Effector memory CD4-positive, alpha-beta T cell (primary cell): ENCODE data around the gene NUP210L.

Experiments used
- DNase-seq, 3 donors: peaks; one replicate each; pipeline ENCODE4 v3.0.0-alpha.2; 2020
- H3K27ac ChIP-seq: 2 replicates; pipeline ENCODE4 v1.7.0; 2013; ENCODE audit warnings: mild to moderate bottlenecking, low read length, moderate library complexity; ENCODE audit not compliant: insufficient read depth, poor library complexity, severe bottlenecking
- H3K27me3 ChIP-seq: replicated peaks from 2 replicates; pipeline ENCODE4 v1.7.0; 2013; ENCODE audit warnings: mild to moderate bottlenecking, low read length; ENCODE audit not compliant: insufficient read depth, control insufficient read depth, poor library complexity, severe bottlenecking
- H3K36me3 ChIP-seq: 2 replicates; pipeline ENCODE4 v1.7.0; 2013; ENCODE audit warnings: mild to moderate bottlenecking, low read length, moderate library complexity; ENCODE audit not compliant: control insufficient read depth, insufficient read depth
- H3K4me1 ChIP-seq: 2 replicates; pipeline ENCODE4 v1.7.0; 2013; ENCODE audit warnings: low read length, mild to moderate bottlenecking; ENCODE audit not compliant: control insufficient read depth, insufficient read depth, poor library complexity, severe bottlenecking
- H3K4me3 ChIP-seq: 2 replicates; pipeline ENCODE4 v1.7.0; 2013; ENCODE audit warnings: low read length, low read depth, mild to moderate bottlenecking; ENCODE audit not compliant: insufficient read depth, poor library complexity, severe bottlenecking
- H3K9me3 ChIP-seq: 2 replicates; pipeline ENCODE4 v1.7.0; 2013; ENCODE audit warnings: mild to moderate bottlenecking, low read length, moderate library complexity; ENCODE audit not compliant: control insufficient read depth

Gene NUP210L

GRCh38 chr1:153961421-153961820, 193.5 kb downstream of the NUP210L start:
- H3K4me3 ChIP-seq, result no peak overlapping the region
- H3K27me3 ChIP-seq, result no peaks in the 10 kb centered on the region
- H3K36me3 ChIP-seq, result peaks cover 8% of the 10 kb centered on the region
- no peak for DNase-seq
- H3K4me1 ChIP-seq, result peaks cover 36% of the 10 kb centered on the region
- no peaks in the 10 kb centered on the region for H3K9me3 ChIP-seq
- H3K27ac ChIP-seq, result no peak overlapping the region

- Histone ChIP-seq H3K36me3 (peaks cover 8% of the 10 kb centered on the region), H3K4me1 (peaks cover 39% of the 10 kb centered on the region), H3K9me3 (no peaks in the 10 kb centered on the region), H3K27me3 (no peaks in the 10 kb centered on the region), H3K4me3 (no peak overlapping the region), H3K27ac (no peak overlapping the region)
- no peak for DNase-seq
Measured at GRCh38 chr1:153960206-153960605, 194.7 kb downstream of the NUP210L start.

GRCh38 chr1:153959454-153959853, 195.4 kb downstream of the NUP210L start:
- no peak for DNase-seq
- H3K4me1 ChIP-seq, result peaks cover 39% of the 10 kb centered on the region

GRCh38 chr1:153958961-153959260, 196.0 kb downstream of the NUP210L start:
- Histone ChIP-seq H3K9me3 (no peaks in the 10 kb centered on the region), H3K27ac (peak overlapping the region; percentile 91), H3K27me3 (no peaks in the 10 kb centered on the region), H3K4me3 (peak overlapping the region; percentile 91), H3K36me3 (peaks cover 18% of the 10 kb centered on the region), H3K4me1 (peaks cover 34% of the 10 kb centered on the region)
- no peak for DNase-seq

More at GRCh38 chr1:153959454-153959853, 195.4 kb downstream of the NUP210L start:
- Histone ChIP-seq H3K9me3 (no peaks in the 10 kb centered on the region), H3K27me3 (no peaks in the 10 kb centered on the region), H3K36me3 (peaks cover 13% of the 10 kb centered on the region), H3K4me3 (no peak overlapping the region), H3K27ac (peak overlapping the region; percentile 24)

GRCh38 chr1:153958111-153958960, 196.5 kb downstream of the NUP210L start, which contains the start of gene CRTC2:
CRTC2 (minus strand) TSS chr1:153958612; CDS start chr1:153958497, 115 bp downstream.
- DNase-seq, result peak; percentile 90 to 96 (median 96)
- Histone ChIP-seq H3K4me1 (peaks cover 31% of the 10 kb centered on the region), H3K4me3 (peak within 1 kb of the TSS; percentile 91), H3K27me3 (no peaks in the 10 kb centered on the region), H3K27ac (peak within 1 kb of the TSS; percentile 91), H3K9me3 (no peaks in the 10 kb centered on the region), H3K36me3 (peaks cover 24% of the 10 kb centered on the region)

GRCh38 chr1:153957744-153958110, 197.1 kb downstream of the NUP210L start:
- Histone ChIP-seq H3K9me3 (no peaks in the 10 kb centered on the region), H3K36me3 (peaks cover 27% of the 10 kb centered on the region), H3K4me3 (peak overlapping the region; percentile 91), H3K27ac (peak overlapping the region; percentile 91), H3K4me1 (peaks cover 27% of the 10 kb centered on the region), H3K27me3 (no peaks in the 10 kb centered on the region)
- DNase-seq, result peak in 2 of 3 donors; percentile 27 to 38

GRCh38 chr1:153956997-153957715, 197.7 kb downstream of the NUP210L start:
- Histone ChIP-seq H3K4me1 (peaks cover 22% of the 10 kb centered on the region), H3K9me3 (no peaks in the 10 kb centered on the region), H3K27me3 (no peaks in the 10 kb centered on the region), H3K4me3 (peak overlapping the region; percentile 91), H3K36me3 (peaks cover 32% of the 10 kb centered on the region), H3K27ac (peak overlapping the region; percentile 91)
- DNase-seq, result no peak

- H3K4me1 ChIP-seq, result peaks cover 22% of the 10 kb centered on the region
- H3K36me3 ChIP-seq, result peaks cover 48% of the 10 kb centered on the region
Measured at GRCh38 chr1:153954826-153955225, 200.0 kb downstream of the NUP210L start.

GRCh38 chr1:153953859-153954365, 201.0 kb downstream of the NUP210L start:
- Histone ChIP-seq H3K9me3 (no peaks in the 10 kb centered on the region), H3K36me3 (peaks cover 54% of the 10 kb centered on the region), H3K4me1 (peaks cover 22% of the 10 kb centered on the region), H3K4me3 (no peak overlapping the region), H3K27me3 (no peaks in the 10 kb centered on the region), H3K27ac (no peak overlapping the region)
- no peak for DNase-seq

More at GRCh38 chr1:153954826-153955225, 200.0 kb downstream of the NUP210L start:
- H3K4me3 ChIP-seq, result no peak overlapping the region
- H3K9me3 ChIP-seq, result no peaks in the 10 kb centered on the region
- no peaks in the 10 kb centered on the region for H3K27me3 ChIP-seq
- no peak for DNase-seq
- H3K27ac ChIP-seq, result no peak overlapping the region

GRCh38 chr1:153951801-153952200, 203.1 kb downstream of the NUP210L start:
- no peak for DNase-seq
- peak overlapping the region; percentile 35 for H3K27ac ChIP-seq
- H3K36me3 ChIP-seq, result peaks cover 67% of the 10 kb centered on the region

More at GRCh38 chr1:153951801-153952200, 203.1 kb downstream of the NUP210L start:
- H3K4me3 ChIP-seq, result no peak overlapping the region
- H3K27me3 ChIP-seq, result no peaks in the 10 kb centered on the region
- no peaks in the 10 kb centered on the region for H3K9me3 ChIP-seq
- H3K4me1 ChIP-seq, result peaks cover 17% of the 10 kb centered on the region
